Measurements from ENCODE around the gene AGL. TPM values are rescaled to one million over a fixed set of nuclear protein-coding genes. Genes with fewer than 3 reads are reported as not detected.

The AGL gene
- total and polyA plus RNA-seq, 2 of the 13 experiments (the other 11 are each of a cell fraction or from before 2014, with no cell fraction given), result 4.3 to 13.1 TPM

DNA sequence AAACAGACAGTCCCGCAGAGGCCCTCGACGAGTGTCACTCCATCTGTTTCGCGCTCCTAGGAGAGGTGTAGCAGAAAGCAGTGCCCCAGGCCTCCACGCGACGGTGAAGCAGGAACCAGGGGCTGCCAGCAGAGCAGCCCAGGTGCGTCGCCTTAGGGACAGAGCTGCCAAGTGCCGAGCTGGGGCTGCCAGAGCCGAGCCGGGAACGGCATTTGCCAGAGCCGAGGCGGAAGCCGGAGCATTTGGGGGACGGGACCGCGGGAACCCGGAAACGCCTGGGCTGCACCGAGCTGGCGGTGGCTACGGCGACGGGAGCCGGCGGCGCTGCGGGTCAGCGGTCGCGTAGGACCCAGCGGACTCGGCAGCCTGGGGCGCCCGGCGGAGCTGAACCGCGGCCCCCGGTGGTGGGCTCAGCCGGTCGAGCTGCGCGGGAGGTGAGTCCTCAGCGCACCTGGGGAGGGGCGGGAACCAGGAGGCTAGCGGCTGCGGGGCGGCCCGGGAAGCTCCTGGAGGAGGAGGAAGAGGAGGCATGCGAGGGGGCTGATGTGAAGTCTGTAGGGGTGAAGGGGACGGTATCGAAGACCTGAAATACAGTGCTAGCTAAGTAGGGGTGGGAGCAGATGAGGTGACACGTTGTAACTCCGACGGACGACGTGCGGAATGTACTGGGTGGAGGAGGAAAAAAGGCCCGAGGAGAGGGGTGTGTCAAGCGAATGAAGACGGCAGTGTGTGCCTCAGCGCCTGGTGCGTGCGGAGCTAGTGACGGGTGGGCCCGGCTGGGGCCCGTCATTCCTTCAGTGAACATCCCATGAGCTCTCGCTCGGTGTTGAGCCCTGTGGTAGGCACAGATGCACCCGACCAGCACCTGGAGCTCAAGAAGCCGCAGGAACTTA is 119.8 kb downstream of the AGL start, which contains the start of gene SLC35A3 (continued):
- TF ChIP-seq, protein P1, sequence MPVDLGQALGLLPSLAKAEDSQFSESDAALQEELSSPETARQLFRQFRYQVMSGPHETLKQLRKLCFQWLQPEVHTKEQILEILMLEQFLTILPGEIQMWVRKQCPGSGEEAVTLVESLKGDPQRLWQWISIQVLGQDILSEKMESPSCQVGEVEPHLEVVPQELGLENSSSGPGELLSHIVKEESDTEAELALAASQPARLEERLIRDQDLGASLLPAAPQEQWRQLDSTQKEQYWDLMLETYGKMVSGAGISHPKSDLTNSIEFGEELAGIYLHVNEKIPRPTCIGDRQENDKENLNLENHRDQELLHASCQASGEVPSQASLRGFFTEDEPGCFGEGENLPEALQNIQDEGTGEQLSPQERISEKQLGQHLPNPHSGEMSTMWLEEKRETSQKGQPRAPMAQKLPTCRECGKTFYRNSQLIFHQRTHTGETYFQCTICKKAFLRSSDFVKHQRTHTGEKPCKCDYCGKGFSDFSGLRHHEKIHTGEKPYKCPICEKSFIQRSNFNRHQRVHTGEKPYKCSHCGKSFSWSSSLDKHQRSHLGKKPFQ (CRISPR knock-in tag; IDR thresholded peaks at IDR 0.05; ENCODE audit: insufficient replicate concordance), result peak; percentile 93
- TF ChIP-seq, protein P2, sequence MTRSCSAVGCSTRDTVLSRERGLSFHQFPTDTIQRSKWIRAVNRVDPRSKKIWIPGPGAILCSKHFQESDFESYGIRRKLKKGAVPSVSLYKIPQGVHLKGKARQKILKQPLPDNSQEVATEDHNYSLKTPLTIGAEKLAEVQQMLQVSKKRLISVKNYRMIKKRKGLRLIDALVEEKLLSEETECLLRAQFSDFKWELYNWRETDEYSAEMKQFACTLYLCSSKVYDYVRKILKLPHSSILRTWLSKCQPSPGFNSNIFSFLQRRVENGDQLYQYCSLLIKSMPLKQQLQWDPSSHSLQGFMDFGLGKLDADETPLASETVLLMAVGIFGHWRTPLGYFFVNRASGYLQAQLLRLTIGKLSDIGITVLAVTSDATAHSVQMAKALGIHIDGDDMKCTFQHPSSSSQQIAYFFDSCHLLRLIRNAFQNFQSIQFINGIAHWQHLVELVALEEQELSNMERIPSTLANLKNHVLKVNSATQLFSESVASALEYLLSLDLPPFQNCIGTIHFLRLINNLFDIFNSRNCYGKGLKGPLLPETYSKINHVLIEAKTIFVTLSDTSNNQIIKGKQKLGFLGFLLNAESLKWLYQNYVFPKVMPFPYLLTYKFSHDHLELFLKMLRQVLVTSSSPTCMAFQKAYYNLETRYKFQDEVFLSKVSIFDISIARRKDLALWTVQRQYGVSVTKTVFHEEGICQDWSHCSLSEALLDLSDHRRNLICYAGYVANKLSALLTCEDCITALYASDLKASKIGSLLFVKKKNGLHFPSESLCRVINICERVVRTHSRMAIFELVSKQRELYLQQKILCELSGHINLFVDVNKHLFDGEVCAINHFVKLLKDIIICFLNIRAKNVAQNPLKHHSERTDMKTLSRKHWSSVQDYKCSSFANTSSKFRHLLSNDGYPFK (CRISPR knock-in tag; IDR thresholded peaks at IDR 0.05; ENCODE audit: borderline replicate concordance), result peak; percentile 84; the same call in 1 of the 2 replicates
- TF ChIP-seq ATM (IDR thresholded peaks at IDR 0.05; ENCODE audit: borderline replicate concordance) (no peak), SKI (IDR thresholded peaks at IDR 0.05; ENCODE audit: partially characterized antibody) (peak; percentile 17), IRF2 (CRISPR knock-in tag; IDR thresholded peaks at IDR 0.05) (peak; percentile 95), NFKBIZ (CRISPR knock-in tag; IDR thresholded peaks at IDR 0.05) (no peak), ZKSCAN5 (CRISPR knock-in tag; IDR thresholded peaks at IDR 0.05) (peak; percentile 68; the same call in 1 of the 2 replicates), HBP1 (CRISPR knock-in tag; IDR thresholded peaks at IDR 0.05; ENCODE audit: low read depth) (no peak; the same call in none of the 2 replicates), NR3C1 (CRISPR knock-in tag; IDR thresholded peaks at IDR 0.05) (0 out of 2 replicates have a peak, but pooled peaks have one; percentile 25), THAP7 (CRISPR knock-in tag; IDR thresholded peaks at IDR 0.05) (peak; percentile 82), MAFF (IDR thresholded peaks at IDR 0.05; ENCODE audit: low read depth, low read length) (no peak), ZBTB21 (CRISPR knock-in tag; IDR thresholded peaks at IDR 0.05) (0 out of 2 replicates have a peak, but pooled peaks have one; percentile 19), ZNF382 (CRISPR knock-in tag; IDR thresholded peaks at IDR 0.05; ENCODE audit: borderline replicate concordance) (no peak), SKIL (CRISPR knock-in tag; IDR thresholded peaks at IDR 0.05; ENCODE audit: borderline replicate concordance) (0 out of 2 replicates have a peak, but pooled peaks have one; percentile 58), KAT8 (CRISPR knock-in tag; IDR thresholded peaks at IDR 0.05) (peak; percentile 98), TCF12 (IDR thresholded peaks at IDR 0.05) (no peak), TCF12 (CRISPR knock-in tag; IDR thresholded peaks at IDR 0.05) (peak; percentile 90; the same call in 1 of the 2 replicates)
- TF ChIP-seq, protein P3, sequence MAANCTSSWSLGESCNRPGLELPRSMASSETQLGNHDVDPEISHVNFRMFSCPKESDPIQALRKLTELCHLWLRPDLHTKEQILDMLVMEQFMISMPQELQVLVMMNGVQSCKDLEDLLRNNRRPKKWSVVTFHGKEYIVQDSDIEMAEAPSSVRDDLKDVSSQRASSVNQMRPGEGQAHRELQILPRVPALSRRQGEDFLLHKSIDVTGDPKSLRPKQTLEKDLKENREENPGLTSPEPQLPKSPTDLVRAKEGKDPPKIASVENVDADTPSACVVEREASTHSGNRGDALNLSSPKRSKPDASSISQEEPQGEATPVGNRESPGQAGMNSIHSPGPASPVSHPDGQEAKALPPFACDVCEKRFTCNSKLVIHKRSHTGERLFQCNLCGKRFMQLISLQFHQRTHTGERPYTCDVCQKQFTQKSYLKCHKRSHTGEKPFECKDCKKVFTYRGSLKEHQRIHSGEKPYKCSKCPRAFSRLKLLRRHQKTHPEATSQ (CRISPR knock-in tag; IDR thresholded peaks at IDR 0.05; ENCODE audit: borderline replicate concordance), result peak; percentile 99; the same call in 1 of the 2 replicates

Measured in HepG2 (cell line).